ENCODE results near the gene CAMK2D. TPM values are rescaled to one million over a fixed set of nuclear protein-coding genes. Genes with fewer than 3 reads are reported as not detected.

CAMK2D gene
- total and polyA plus RNA-seq, 2 experiments from 2014 or later = 4.9 to 14.6 TPM

DNA sequence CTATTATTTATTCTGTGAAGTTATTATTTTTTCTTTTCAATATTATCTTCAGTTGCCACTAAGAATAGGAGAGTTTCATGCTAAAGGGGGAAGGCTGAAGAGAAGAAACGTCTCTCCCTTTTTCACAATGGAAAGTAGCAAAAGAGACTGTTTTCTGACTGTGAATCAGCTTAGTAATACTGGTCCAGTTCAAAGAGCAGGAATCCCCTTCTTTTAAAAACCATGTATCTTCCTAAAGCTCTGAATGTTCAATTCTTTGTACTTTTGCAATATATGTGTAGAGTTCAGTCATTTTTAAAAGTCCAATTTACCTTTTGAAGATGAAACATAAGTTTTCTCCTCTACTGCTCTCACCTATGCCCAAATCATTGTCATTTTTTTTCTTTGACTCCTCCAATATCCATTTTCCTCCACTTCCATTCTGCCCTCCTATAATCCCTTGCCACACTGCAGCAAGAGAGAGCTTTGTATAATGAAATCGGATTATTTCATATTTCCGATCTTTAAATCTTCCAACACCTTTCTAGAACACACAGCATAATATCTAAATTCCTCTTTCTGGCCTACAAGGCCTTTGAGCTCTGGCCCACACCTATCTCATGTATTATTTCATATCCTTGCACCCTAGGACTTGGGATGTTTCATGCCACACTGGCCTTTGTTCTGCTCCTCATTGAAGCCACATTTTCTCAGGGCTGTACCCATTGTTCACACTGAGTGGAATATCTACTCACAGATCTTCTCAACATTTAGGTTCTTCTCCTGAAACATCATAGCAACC, 195.3 kb downstream of the CAMK2D start (continued):
- TF ChIP-seq, protein P1, sequence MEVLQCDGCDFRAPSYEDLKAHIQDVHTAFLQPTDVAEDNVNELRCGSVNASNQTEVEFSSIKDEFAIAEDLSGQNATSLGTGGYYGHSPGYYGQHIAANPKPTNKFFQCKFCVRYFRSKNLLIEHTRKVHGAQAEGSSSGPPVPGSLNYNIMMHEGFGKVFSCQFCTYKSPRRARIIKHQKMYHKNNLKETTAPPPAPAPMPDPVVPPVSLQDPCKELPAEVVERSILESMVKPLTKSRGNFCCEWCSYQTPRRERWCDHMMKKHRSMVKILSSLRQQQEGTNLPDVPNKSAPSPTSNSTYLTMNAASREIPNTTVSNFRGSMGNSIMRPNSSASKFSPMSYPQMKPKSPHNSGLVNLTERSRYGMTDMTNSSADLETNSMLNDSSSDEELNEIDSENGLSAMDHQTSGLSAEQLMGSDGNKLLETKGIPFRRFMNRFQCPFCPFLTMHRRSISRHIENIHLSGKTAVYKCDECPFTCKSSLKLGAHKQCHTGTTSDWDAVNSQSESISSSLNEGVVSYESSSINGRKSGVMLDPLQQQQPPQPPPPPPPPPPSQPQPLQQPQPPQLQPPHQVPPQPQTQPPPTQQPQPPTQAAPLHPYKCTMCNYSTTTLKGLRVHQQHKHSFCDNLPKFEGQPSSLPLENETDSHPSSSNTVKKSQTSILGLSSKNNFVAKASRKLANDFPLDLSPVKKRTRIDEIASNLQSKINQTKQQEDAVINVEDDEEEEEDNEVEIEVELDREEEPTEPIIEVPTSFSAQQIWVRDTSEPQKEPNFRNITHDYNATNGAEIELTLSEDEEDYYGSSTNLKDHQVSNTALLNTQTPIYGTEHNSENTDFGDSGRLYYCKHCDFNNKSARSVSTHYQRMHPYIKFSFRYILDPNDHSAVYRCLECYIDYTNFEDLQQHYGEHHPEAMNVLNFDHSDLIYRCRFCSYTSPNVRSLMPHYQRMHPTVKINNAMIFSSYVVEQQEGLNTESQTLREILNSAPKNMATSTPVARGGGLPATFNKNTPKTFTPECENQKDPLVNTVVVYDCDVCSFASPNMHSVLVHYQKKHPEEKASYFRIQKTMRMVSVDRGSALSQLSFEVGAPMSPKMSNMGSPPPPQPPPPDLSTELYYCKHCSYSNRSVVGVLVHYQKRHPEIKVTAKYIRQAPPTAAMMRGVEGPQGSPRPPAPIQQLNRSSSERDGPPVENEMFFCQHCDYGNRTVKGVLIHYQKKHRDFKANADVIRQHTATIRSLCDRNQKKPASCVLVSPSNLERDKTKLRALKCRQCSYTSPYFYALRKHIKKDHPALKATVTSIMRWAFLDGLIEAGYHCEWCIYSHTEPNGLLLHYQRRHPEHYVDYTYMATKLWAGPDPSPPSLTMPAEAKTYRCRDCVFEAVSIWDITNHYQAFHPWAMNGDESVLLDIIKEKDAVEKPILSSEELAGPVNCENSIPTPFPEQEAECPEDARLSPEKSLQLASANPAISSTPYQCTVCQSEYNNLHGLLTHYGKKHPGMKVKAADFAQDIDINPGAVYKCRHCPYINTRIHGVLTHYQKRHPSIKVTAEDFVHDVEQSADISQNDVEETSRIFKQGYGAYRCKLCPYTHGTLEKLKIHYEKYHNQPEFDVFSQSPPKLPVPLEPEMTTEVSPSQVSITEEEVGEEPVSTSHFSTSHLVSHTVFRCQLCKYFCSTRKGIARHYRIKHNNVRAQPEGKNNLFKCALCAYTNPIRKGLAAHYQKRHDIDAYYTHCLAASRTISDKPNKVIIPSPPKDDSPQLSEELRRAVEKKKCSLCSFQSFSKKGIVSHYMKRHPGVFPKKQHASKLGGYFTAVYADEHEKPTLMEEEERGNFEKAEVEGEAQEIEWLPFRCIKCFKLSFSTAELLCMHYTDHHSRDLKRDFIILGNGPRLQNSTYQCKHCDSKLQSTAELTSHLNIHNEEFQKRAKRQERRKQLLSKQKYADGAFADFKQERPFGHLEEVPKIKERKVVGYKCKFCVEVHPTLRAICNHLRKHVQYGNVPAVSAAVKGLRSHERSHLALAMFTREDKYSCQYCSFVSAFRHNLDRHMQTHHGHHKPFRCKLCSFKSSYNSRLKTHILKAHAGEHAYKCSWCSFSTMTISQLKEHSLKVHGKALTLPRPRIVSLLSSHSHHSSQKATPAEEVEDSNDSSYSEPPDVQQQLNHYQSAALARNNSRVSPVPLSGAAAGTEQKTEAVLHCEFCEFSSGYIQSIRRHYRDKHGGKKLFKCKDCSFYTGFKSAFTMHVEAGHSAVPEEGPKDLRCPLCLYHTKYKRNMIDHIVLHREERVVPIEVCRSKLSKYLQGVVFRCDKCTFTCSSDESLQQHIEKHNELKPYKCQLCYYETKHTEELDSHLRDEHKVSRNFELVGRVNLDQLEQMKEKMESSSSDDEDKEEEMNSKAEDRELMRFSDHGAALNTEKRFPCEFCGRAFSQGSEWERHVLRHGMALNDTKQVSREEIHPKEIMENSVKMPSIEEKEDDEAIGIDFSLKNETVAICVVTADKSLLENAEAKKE (CRISPR knock-in tag; IDR thresholded peaks at IDR 0.05) = no peak
- no peak for TF ChIP-seq CREB1 (CRISPR knock-in tag; IDR thresholded peaks at IDR 0.05; ENCODE audit: low read depth)

DNA sequence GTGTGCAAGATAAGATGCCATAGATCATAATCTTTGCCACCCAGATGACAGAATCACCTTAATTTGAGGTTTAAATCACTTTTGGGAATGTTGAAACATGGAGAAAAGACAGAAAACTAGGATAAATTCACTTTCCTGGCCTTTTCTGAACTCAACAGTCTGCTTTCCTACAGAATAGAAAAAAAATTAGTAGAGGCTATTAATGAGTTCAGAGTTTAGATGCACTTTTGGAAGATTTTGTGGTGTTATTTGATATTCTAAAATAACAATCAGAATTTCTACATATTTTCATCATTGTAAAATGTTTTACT, 195.9 kb downstream of the CAMK2D start:
- no peak overlapping the region for H3K4me2 ChIP-seq
- H3K4me3 ChIP-seq = no peak overlapping the region
- no peak overlapping the region for H2AFZ ChIP-seq
- H3K27ac ChIP-seq (ENCODE audit: low read depth) = no peak overlapping the region
- Mint-ChIP-seq H3K36me3 (ENCODE audit: low read depth) (no peaks in the 10 kb centered on the region), H3K27ac (no peak overlapping the region; the same call in 1 of the 2 replicates), H3K4me1 (peaks cover 3% of the 10 kb centered on the region; the same call in 2 of the 3 replicates), H3K4me3 (no peak overlapping the region), H3K9me3 (no peaks in the 10 kb centered on the region), H3K27me3 (ENCODE audit: insufficient read depth, low read depth, poor library complexity) (no peaks in the 10 kb centered on the region)
- H3F3A ChIP-seq (replicated peaks; ENCODE audit: low read depth) = no peaks in the 10 kb centered on the region
- DNase-seq (ENCODE audit: low spot score) (no peak), ATAC-seq (no peak)
- H3K79me2 ChIP-seq (replicated peaks; ENCODE audit: insufficient read depth) = no peaks in the 10 kb centered on the region
- 0 out of 2 replicates have a peak, but pooled peaks cover under 1% of the 10 kb centered on the region for H3K4me1 ChIP-seq (ENCODE audit: insufficient read depth)
- TF ChIP-seq EZH2phosphoT487 (IDR thresholded peaks at IDR 0.05; ENCODE audit: unreplicated experiment) = no peak
- TF ChIP-seq STAT1 (IDR thresholded peaks at IDR 0.05; ENCODE audit: unreplicated experiment) = no peak
- TF ChIP-seq CREB1 (CRISPR knock-in tag; IDR thresholded peaks at IDR 0.05; ENCODE audit: low read depth) = no peak
- no peak for TF ChIP-seq POLR2AphosphoS5 (IDR thresholded peaks at IDR 0.05; ENCODE audit: low read depth)
- no peak for TF ChIP-seq NANOG (IDR thresholded peaks at IDR 0.05; ENCODE audit: borderline replicate concordance)
- no peaks in the 10 kb centered on the region for H3K9me2 ChIP-seq (ENCODE audit: insufficient read depth)
- H3K27me3 ChIP-seq (ENCODE audit: insufficient read depth) = no peaks in the 10 kb centered on the region
- H4K20me1 ChIP-seq (replicated peaks; ENCODE audit: insufficient read depth) = no peaks in the 10 kb centered on the region
- H3K36me3 ChIP-seq (ENCODE audit: insufficient read depth) = no peaks in the 10 kb centered on the region
